GM12873 (cell line): ENCODE results near the gene HYCC1.

Experiments used
- CTCF ChIP-seq: IDR thresholded peaks from 2 replicates; pipeline ENCODE4 v1.5.1; 2012; ENCODE audit warnings: low read depth, mild to moderate bottlenecking, moderate library complexity, low read length, control low read depth; ENCODE audit not compliant: insufficient read depth; ENCODE audit errors: missing control alignments

Gene HYCC1

GRCh38 chr7:23018750-23019149 is 4.8 kb upstream of the HYCC1 start:
- TF ChIP-seq CTCF, result no peak

- TF ChIP-seq CTCF, result no peak
Measured at GRCh38 chr7:23017309-23017708, 3.4 kb upstream of the HYCC1 start.

- no peak for TF ChIP-seq CTCF
Measured at GRCh38 chr7:23016345-23017253, 2.7 kb upstream of the HYCC1 start.

- no peak for TF ChIP-seq CTCF
Measured at GRCh38 chr7:23014681-23015080, 751 bp upstream of the HYCC1 start.

GRCh38 chr7:23012908-23013714 is 819 bp downstream of the HYCC1 start:
- peak; percentile 23 for TF ChIP-seq CTCF

GRCh38 chr7:23012186-23012585 is 1.7 kb downstream of the HYCC1 start:
- TF ChIP-seq CTCF, result no peak

GRCh38 chr7:23011222-23011924 is 2.6 kb downstream of the HYCC1 start:
- TF ChIP-seq CTCF, result no peak
